NCI-H526 (cell line): Measurements from ENCODE around the gene EIF4A2.
"Not testable (repeated sequence)": the region's sequence is repeated elsewhere in the genome, so short reads cannot be mapped to it uniquely, and the experiment has no call there.

Source experiments
- DNase-seq, 2 experiments: peaks; one replicate each; lab custom pipeline; 2025; lab: John Stamatoyannopoulos, UW

Gene EIF4A2

GRCh38 chr3:186821429-186822387, 38.3 kb downstream of the EIF4A2 start:
- peak; percentile 32 to 73 for DNase-seq

GRCh38 chr3:186822388-186822759, 39.0 kb downstream of the EIF4A2 start:
- not testable (repeated sequence) for DNase-seq

- no peak for DNase-seq
Observed at GRCh38 chr3:186823386-186823785, 40.0 kb downstream of the EIF4A2 start.

GRCh38 chr3:186824430-186825139, 41.2 kb downstream of the EIF4A2 start:
- DNase-seq: no peak

GRCh38 chr3:186825294-186825821, 42.0 kb downstream of the EIF4A2 start:
- peak in 1 of 2 experiments; percentile 68 for DNase-seq

- peak in 1 of 2 experiments; percentile 43 for DNase-seq
Observed at GRCh38 chr3:186825872-186826409, 42.6 kb downstream of the EIF4A2 start.

- DNase-seq: no peak
Observed at GRCh38 chr3:186826410-186826975, 43.1 kb downstream of the EIF4A2 start.

- peak; percentile 48 to 92 for DNase-seq
Observed at GRCh38 chr3:186826976-186827857, 43.8 kb downstream of the EIF4A2 start.

GRCh38 chr3:186828340-186828739, 45.0 kb downstream of the EIF4A2 start:
- no peak for DNase-seq

GRCh38 chr3:186831798-186832197, 48.4 kb downstream of the EIF4A2 start:
- no peak for DNase-seq

- no peak for DNase-seq
Observed at GRCh38 chr3:186832276-186832675, 48.9 kb downstream of the EIF4A2 start.
